Measurements from ENCODE around the gene BBS5.

Gene BBS5

DNA sequence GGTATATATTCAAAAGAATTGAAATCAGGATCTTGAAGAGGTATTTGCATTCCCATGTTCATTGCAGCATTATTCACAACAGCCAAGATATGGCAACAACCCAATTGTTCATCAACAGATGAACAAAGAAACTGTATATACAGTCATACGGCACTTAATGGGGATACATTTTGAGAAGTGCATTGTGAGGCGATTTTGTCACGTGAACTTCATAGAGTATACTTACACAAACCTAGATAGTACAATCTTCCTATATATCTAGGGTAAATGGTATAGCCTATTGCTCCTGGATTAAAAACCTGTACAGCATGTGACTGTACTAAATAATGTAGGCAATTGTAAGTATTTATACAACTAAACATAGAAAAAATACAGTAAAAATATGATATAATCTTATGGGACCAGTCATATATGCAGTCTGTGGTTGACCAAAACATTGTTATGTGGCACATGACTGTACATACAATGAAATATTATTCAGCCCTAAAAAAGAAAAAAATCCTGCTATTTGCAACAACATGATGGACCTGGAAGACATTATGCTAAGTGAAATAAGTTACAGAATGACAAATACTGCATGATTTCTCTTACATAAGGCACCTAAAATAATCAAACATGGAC lies 9.2 kb upstream of the BBS5 start:
- no peak overlapping the region for H3K4me3 ChIP-seq (ENCODE audit: low read depth, low read length)
- DNase-seq (ENCODE audit: low read depth): no peak
- TF ChIP-seq, protein P1, sequence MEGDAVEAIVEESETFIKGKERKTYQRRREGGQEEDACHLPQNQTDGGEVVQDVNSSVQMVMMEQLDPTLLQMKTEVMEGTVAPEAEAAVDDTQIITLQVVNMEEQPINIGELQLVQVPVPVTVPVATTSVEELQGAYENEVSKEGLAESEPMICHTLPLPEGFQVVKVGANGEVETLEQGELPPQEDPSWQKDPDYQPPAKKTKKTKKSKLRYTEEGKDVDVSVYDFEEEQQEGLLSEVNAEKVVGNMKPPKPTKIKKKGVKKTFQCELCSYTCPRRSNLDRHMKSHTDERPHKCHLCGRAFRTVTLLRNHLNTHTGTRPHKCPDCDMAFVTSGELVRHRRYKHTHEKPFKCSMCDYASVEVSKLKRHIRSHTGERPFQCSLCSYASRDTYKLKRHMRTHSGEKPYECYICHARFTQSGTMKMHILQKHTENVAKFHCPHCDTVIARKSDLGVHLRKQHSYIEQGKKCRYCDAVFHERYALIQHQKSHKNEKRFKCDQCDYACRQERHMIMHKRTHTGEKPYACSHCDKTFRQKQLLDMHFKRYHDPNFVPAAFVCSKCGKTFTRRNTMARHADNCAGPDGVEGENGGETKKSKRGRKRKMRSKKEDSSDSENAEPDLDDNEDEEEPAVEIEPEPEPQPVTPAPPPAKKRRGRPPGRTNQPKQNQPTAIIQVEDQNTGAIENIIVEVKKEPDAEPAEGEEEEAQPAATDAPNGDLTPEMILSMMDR (conservative IDR thresholded peaks at IDR 0.05; ENCODE audit: low read depth, low read length): no peak

DNA sequence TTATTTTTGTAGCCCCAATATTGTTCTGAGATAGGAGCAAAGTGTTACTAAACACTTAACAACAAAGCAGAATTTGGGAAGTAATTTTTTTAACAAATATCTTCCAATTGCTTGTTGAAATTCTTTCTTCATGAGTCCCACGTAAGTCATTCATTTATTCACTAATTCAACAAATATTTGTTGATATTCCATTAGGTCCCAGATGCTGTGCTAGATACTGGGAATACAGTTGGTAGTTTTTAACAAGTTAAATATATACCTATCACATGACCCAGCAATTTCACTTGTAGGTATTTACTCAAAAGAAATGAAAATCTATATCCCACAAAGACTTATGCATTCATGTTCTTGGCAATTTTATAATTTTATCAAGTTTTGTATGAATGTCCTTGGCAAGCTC lies 7.0 kb upstream of the BBS5 start:
- H3K4me3 ChIP-seq (ENCODE audit: low read depth, low read length): no peak overlapping the region
- TF ChIP-seq, protein P1 (conservative IDR thresholded peaks at IDR 0.05; ENCODE audit: low read depth, low read length): no peak
- DNase-seq (ENCODE audit: low read depth): no peak

DNA sequence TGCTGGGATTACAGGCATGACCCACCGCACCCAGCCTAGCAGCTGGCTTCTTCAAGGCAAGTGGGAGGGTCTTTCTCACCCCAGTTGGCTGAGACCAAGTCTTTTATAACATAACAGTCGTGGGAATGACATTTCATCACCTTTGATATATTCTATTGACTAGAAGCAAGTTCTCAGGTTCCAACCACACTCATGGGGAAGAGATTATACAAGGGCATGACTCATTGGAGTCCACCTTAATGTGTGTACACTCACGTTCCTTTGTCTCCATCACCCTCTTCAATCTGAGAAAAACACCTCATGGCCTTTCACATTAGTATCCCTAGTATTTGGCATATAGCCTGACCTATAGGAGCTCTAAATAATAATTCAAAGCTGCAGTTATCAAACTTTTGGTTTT lies 2.8 kb upstream of the BBS5 start:
- TF ChIP-seq, protein P1 (conservative IDR thresholded peaks at IDR 0.05; ENCODE audit: low read depth, low read length): no peak
- peak; percentile 42 for DNase-seq (ENCODE audit: low read depth)
- no peak overlapping the region for H3K4me3 ChIP-seq (ENCODE audit: low read depth, low read length)

DNA sequence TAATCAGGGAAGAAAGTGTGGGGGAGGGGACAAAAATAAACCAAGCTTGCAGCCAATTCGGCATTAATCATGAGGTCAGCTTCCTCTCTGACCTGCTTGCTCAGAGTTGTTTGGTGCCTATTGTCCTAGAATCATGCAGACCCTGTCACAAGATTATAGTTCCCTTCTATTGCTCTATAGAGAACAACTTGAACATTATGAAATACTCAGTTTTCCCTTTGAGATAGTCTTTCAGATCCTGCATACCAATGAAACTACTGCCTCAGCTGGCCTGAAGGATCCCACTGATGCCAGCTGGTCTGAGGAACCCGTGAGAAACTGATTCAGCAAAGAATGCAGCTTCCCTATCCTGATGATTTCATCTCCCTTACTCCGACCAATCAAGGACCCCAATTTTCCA lies 955 bp upstream of the BBS5 start:
- H3K4me3 ChIP-seq (ENCODE audit: low read depth, low read length): no peak overlapping the region
- peak; percentile 56 for DNase-seq (ENCODE audit: low read depth)
- TF ChIP-seq, protein P1 (conservative IDR thresholded peaks at IDR 0.05; ENCODE audit: low read depth, low read length): no peak

DNA sequence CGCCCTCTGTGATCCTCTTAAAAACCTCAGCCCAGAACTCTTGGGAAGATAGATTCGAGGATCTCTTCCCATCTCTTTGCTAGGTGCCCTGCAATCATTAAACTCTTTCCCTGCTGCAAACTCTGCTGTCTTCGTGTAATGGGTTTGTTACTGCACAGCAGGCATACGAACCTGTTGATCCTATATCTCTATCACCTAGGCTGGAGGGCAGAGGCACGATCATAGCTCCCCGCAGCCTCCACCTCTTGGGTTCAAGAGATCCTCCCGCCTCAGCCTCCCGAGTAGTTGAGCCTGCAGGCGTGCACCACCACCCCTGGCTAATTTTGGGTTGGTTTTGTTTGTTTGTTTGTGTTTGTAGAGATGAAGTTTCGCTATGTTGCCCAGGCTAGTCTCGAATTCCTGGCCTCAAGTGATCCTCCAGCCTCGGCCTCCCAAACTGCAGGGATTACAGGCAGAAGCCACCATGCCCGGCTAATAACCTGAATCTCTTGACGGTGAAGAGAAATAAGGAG lies 493 bp upstream of the BBS5 start:
- no peak for DNase-seq (ENCODE audit: low read depth)
- peak overlapping the region; percentile 88 for H3K4me3 ChIP-seq (ENCODE audit: low read depth, low read length)
- TF ChIP-seq, protein P1 (conservative IDR thresholded peaks at IDR 0.05; ENCODE audit: low read depth, low read length): no peak

- H3K4me3 ChIP-seq (ENCODE audit: low read depth, low read length): peak overlapping the region; percentile 88
- TF ChIP-seq, protein P1 (conservative IDR thresholded peaks at IDR 0.05; ENCODE audit: low read depth, low read length): no peak
- DNase-seq (ENCODE audit: low read depth): peak; percentile 19
These were observed 778 bp downstream of the BBS5 start for GRCh38 chr2:169480079-169480465.

GRCh38 chr2:169485650-169486138 lies 6.4 kb downstream of the BBS5 start:
- no peak for DNase-seq (ENCODE audit: low read depth)
- TF ChIP-seq, protein P1 (conservative IDR thresholded peaks at IDR 0.05; ENCODE audit: low read depth, low read length): no peak
- no peak overlapping the region for H3K4me3 ChIP-seq (ENCODE audit: low read depth, low read length)
